Measurements from ENCODE around the gene ZNF789. TPM values are rescaled to one million over a fixed set of nuclear protein-coding genes. Genes with fewer than 3 reads are reported as not detected.
A peak's percentile ranks its signal among the peaks of the same experiment; 100 is the strongest.

Gene ZNF789
- total and polyA plus RNA-seq, 10 of the 15 experiments (the other 5 are each of a cell fraction or from before 2014, with no cell fraction given): 5.6 to 44.6 (median 21.3) TPM

GRCh38 chr7:99472561-99473314 lies at the start of gene ZNF789 (continued):
- peak; percentile 72; the same call in 1 of the 2 replicates for TF ChIP-seq PRDM15 (CRISPR knock-in tag; IDR thresholded peaks at IDR 0.05)
- TF ChIP-seq, protein P1, sequence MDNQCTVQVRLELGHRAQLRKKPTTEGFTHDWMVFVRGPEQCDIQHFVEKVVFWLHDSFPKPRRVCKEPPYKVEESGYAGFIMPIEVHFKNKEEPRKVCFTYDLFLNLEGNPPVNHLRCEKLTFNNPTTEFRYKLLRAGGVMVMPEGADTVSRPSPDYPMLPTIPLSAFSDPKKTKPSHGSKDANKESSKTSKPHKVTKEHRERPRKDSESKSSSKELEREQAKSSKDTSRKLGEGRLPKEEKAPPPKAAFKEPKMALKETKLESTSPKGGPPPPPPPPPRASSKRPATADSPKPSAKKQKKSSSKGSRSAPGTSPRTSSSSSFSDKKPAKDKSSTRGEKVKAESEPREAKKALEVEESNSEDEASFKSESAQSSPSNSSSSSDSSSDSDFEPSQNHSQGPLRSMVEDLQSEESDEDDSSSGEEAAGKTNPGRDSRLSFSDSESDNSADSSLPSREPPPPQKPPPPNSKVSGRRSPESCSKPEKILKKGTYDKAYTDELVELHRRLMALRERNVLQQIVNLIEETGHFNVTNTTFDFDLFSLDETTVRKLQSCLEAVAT (IDR thresholded peaks at IDR 0.05): peak; percentile 62; the same call in 1 of the 2 replicates
- TF ChIP-seq ATF7 (IDR thresholded peaks at IDR 0.05; ENCODE audit: low read depth): 0 out of 2 replicates have a peak, but pooled peaks have one; percentile 17
- TF ChIP-seq GATAD2B (conservative IDR thresholded peaks at IDR 0.05; ENCODE audit: low read depth): 0 out of 2 replicates have a peak, but pooled peaks have one; percentile 41
- TF ChIP-seq POU2F2 (IDR thresholded peaks at IDR 0.05; ENCODE audit: borderline replicate concordance, low read depth, low read length): peak; percentile 75; the same call in 1 of the 3 replicates
- TF ChIP-seq CREB1 (IDR thresholded peaks at IDR 0.05; ENCODE audit: low read depth): peak; percentile 71
- 0 out of 2 replicates have a peak, but pooled peaks have one; percentile 49 for TF ChIP-seq SREBF2 (IDR thresholded peaks at IDR 0.05; ENCODE audit: low read length)
- TF ChIP-seq CHD4 (IDR thresholded peaks at IDR 0.05): no peak
- TF ChIP-seq KDM1A (IDR thresholded peaks at IDR 0.05; ENCODE audit: borderline replicate concordance): no peak
- 0 out of 2 replicates have a peak, but pooled peaks have one; percentile 53 for TF ChIP-seq ASH2L (IDR thresholded peaks at IDR 0.05; ENCODE audit: borderline replicate concordance, low read depth)
- no peak for TF ChIP-seq STAT3 (IDR thresholded peaks at IDR 0.05; ENCODE audit: low read depth, low read length)
- TF ChIP-seq CREM (IDR thresholded peaks at IDR 0.05; ENCODE audit: low read depth): peak; percentile 67; the same call in 1 of the 2 replicates
- no peak for TF ChIP-seq IRF4 (IDR thresholded peaks at IDR 0.05; ENCODE audit: low read depth, low read length)
- TF ChIP-seq SUPT20H (IDR thresholded peaks at IDR 0.05; ENCODE audit: borderline replicate concordance, control insufficient read depth, low read depth, low read length): no peak
- peak; percentile 51; the same call in 1 of the 2 replicates for TF ChIP-seq TCF3 (IDR thresholded peaks at IDR 0.05; ENCODE audit: borderline replicate concordance, insufficient read depth, low read depth, low read length)
- no peak for TF ChIP-seq MTA2 (IDR thresholded peaks at IDR 0.05; ENCODE audit: low read depth)
- TF ChIP-seq ZNF384 (IDR thresholded peaks at IDR 0.05; ENCODE audit: borderline replicate concordance, low read depth, low read length): no peak
- TF ChIP-seq HDGF (IDR thresholded peaks at IDR 0.05): no peak
- no peak for TF ChIP-seq NFXL1 (IDR thresholded peaks at IDR 0.05; ENCODE audit: borderline replicate concordance)
- peak; percentile 18; the same call in 1 of the 2 replicates for TF ChIP-seq MXI1 (IDR thresholded peaks at IDR 0.05; ENCODE audit: low read depth, low read length)
- peak; percentile 81 for TF ChIP-seq RFX5 (IDR thresholded peaks at IDR 0.05; ENCODE audit: low read depth, low read length)
- TF ChIP-seq ZNF622 (IDR thresholded peaks at IDR 0.05): no peak
- no peak for TF ChIP-seq CBFB (IDR thresholded peaks at IDR 0.05; ENCODE audit: low read depth)
- no peak for TF ChIP-seq TARDBP (IDR thresholded peaks at IDR 0.05; ENCODE audit: borderline replicate concordance)
- TF ChIP-seq IKZF1 (conservative IDR thresholded peaks at IDR 0.05): peak; percentile 29; the same call in 1 of the 2 replicates
- TF ChIP-seq HCFC1 (IDR thresholded peaks at IDR 0.05; ENCODE audit: low read length): peak; percentile 60
- TF ChIP-seq SP1 (IDR thresholded peaks at IDR 0.05; ENCODE audit: low read depth, low read length): peak; percentile 91
- TF ChIP-seq POLR2AphosphoS5 (IDR thresholded peaks at IDR 0.05; ENCODE audit: low read length): peak; percentile 78
- no peak for TF ChIP-seq ZNF207 (IDR thresholded peaks at IDR 0.05; ENCODE audit: borderline replicate concordance)
